Stimulated activated CD8-positive, alpha-beta memory T cell treated with anti-CD3 and anti-CD28 coated beads, Interleukin-7, amount 100 ng/mL, for 48 hours (primary cell): ENCODE data around the gene YBX1.

Experiments
- DNase-seq, 2 donors: peaks; one replicate each; pipeline ENCODE4 v3.0.0-alpha.2; 2020; ENCODE audit warnings: low read depth in 1 of 2; ENCODE audit errors: extremely low read depth in 1 of 2

YBX1 gene

DNA sequence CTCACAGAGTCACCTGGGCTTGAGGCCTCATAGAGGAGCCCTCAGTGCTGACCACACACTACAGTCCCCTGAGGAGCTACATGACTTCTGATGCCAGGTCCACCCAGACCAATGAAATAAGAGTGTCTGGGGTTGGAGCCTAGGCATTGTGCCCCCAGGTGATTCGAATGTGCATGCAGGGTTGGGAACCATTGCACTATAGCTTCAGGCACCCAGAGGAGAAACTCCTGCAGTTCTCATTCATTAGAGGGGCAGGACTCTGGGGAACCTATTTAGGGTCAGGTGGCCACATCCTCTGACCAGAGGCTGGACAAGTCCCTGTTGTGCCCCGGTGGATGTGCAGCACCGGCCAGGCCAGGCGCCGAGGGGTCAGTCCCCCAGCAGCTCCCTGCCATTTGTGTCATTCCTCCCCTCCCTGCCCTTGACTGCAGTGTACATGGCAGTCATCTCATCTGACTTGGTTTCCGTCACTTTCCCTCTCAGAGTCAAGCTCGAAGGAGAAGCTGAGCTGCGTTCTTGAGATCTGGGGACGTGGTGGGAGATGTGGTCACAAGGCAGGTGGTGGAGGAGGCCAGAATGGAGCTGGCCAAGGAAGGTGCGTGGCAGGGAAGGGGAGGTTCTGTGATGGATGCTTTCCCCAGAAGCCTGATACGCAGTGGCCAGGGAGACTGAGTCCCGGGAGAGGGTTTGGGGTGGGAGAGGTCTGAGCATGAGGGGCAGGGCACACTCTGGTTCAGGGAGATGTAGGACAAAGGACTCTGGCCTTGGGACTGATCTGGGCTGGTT is 51.4 kb downstream of the YBX1 start:
- DNase-seq: no peak

GRCh38 chr1:42734201-42735035 is 52.2 kb downstream of the YBX1 start:
- DNase-seq: no peak

GRCh38 chr1:42735056-42735455 is 52.8 kb downstream of the YBX1 start:
- DNase-seq: no peak

GRCh38 chr1:42735477-42736105 is 53.4 kb downstream of the YBX1 start:
- DNase-seq: no peak

DNA sequence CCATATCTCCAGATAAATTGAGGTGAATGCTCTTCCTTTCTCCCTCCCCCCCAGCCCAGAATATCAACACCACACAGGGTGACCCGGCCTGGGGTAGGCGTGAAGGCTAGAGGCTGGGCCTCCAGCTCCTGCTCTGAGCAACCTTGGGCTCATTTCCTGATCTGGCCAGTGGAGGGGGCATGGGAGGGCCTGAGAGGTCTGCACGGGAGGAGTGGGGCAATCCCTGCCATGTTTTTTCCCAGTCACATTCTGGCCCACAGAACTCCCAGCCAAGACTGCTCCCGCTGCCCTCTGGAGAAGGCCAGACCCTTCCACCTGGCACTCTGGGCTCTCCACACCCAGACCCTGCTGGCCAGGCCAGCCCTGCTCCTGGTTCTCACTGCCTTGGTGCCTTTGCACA is 53.9 kb downstream of the YBX1 start:
- no peak for DNase-seq

DNA sequence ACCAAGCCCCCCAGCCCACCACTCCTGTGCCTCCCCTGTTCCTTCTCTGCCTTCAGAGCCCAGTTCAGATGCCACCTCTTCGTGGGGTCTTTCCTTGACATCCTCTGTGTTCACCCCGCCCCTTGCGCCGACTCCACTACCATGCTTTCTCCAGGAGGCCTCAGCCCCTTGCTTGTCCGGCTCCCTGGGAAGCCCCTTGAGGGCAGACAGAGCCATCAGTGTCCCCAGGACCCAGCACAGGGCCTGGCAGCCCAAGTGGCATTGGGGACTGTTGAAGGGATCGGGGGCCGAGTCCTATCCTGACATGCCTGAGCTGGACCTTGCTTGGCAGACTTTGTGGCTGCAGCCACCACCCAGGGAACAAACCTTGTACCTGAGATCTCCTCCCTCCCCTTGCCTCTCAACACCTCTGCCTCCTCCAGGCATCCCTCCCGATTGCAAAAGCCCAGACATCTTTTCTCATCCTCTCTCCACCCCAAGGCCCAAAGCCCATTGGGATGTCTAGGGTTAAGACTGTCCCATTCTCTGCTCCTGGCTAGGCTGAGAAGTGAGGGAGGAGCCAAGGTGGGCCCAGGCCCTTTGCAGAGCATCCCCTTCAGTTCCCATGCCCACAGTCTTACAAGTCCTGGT is 54.5 kb downstream of the YBX1 start:
- DNase-seq: no peak

GRCh38 chr1:42737257-42737656 is 55.0 kb downstream of the YBX1 start:
- DNase-seq: no peak

DNA sequence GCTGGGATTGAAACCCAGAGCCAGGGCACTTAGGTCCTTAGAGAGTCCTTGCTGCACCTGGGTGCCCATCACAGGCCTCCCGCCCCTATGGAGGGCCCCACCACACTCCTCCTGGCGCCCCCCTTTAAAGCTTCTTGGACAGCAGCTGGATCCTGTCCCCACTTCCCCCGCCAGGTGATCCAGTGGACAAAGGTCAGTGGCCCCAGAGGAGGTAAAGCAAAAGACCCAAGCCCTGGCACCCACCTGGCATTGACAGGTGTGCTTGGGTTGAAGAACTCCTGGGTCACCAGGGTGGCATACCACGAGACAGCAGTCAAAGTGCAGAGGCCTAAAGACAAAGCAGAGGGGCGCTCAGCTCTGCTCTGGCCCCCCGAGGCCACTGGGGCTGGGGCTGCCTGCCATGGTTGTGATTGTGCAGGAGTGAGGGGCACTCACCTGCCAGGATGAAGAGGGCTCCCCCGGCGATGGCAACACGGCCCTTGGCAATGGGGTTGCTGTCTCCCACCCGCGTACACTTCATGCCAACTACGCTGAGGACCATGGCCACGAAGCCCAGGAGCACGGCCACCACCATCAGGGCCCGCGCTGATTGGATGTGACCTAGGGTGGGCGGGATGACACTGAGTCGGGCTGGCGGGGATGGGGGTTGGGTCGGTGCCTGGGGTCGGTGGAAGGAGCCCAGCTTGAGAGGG is 55.9 kb downstream of the YBX1 start:
- DNase-seq: no peak

DNA sequence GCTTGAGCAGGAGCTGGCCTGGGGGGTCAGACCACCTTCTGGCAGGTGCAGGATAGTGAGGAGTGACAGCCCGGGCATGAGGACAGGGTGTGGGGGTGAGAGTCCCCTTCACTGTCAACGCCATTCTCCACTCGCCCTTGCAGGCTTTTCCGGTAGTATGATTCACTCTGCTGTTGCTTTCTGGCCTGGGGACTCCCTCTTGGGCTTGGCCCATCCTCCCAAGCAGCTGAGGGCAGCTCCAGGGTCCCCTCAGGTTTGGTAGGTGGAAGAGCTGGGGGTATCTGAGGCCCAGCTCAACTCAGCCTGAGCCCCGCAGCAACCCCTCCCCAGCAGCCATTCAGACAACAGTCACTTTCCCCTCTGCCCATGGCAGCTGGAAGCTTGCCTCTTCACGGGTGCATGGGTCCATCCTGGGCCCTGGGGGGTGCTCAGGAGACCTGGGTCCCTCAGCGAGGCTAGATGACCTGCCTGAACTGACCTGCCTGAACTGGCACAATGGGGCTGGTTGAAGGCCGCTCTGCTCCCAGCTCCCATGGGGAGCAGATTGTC is 56.5 kb downstream of the YBX1 start:
- no peak for DNase-seq

GRCh38 chr1:42739753-42740700 is 57.8 kb downstream of the YBX1 start, which contains the start of gene CLDN19:
Gene CLDN19, minus strand, starts transcription at chr1:42740236. Its CDS starts 173 bp downstream, at chr1:42740063.
- no peak for DNase-seq

GRCh38 chr1:42740851-42741580 is 58.8 kb downstream of the YBX1 start:
- no peak for DNase-seq

GRCh38 chr1:42741706-42742105 is 59.5 kb downstream of the YBX1 start:
- no peak for DNase-seq

DNA sequence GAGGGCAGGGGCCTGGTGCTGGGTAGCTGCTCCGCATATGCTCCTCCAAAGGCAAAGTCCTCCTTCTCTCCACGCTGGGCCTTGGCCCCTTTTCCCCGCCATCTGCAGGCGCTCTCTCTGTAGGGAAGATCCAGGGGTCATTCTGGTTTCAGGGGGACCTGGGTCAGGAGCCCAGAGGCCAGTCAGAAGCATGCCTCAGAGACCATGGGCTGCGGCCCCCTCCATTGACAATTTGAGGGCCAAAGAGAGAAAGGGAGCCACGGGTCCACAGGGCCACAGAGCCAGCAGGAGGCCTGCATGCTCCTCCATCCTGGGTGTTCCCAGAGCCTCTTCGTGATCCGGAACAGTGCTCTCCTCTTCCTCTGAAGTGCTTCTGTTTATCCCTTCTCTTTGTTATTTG is 59.9 kb downstream of the YBX1 start:
- no peak for DNase-seq

DNA sequence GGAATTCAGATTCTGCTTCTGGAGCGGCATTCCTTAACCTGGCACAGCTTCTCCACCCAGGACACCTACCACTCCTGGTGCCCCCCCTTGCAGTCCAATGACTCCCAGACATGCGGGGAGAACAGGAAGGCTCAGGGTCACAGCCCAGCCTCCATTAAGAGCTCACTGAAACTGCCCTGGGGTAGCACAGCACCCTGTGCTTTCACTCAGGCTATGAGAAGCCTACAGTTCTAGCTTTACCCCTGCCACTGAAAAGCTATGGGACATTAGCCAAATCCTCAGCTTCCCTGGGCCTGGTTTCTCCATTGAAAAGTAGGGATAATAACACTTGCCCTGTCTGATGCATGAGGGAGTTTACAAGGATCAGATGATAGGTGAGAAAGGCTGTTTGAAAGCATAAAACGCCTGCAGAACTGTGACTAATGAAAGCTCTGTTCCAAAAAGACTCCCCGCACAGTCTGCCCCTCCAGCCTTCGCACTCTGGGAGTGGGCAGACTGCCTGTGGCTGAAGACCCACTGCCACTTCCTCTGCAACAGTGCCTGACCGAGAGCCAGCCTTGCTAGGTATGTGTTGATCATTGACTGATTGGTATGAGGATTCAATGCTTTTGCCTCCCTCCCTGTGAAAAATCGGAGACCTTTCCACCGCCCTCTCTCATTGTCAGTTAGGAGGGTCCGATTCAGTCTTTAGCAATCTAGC is 60.5 kb downstream of the YBX1 start:
- no peak for DNase-seq

DNA sequence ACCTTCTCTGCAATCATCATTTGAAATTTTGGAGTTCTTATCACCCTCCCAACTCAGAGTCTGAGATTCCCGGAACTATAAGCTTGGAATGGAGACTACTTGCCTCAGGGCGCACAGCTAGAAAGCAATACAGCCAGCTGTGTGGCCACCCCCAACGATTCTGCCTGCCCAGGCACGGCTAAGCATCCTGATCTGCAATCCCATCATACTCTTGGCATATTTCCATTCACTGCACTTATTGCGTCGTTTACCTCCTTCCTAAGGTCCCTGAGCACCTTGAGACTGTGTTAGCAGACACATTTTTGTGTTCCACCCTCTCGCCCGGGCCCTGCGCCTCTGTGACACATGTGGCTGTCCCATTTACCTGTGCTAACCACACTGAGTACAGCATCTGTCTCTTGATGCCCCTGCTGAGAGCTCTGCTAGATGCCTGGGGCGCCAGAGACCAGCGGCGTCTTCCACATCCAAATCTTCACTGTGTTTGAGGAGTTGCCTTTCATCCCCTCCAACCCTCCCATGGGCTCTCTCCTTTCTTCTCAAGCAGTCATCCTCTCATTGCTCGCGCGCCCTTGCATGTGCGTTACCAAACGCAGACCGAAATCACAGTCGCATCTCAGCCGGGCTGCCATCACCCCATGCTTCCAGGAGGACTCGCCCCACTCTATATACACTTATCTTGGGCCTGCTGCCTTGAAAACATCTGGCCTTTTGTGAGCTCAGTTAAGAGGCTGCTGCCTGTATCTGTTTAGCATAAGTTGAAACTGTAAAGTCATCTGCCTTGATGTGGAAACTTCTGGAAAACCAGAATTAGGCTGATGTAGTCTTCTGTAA is 61.3 kb downstream of the YBX1 start:
- no peak for DNase-seq

DNA sequence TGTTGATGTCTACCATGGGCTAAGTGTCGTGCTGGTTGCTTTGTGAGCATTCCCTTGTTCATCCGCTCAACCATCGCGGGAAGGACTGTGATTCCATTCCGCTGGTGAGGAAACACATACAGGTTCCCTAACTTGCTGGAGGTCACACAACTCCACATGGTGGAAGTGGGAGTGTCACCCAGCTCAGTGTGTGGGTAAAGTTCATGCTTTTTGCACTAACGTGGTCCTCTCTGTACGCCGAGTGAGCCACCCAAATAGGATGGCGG is 61.9 kb downstream of the YBX1 start:
- no peak for DNase-seq

- DNase-seq: no peak
Measured at GRCh38 chr1:42745851-42746250, 63.6 kb downstream of the YBX1 start.
